NCI-H345 treated with DMSO at 0.1 percent for 48 hours (cell line): Measurements from ENCODE around the gene DNAJC4.

ENCODE experiments used
- DNase-seq: peaks from one replicate; lab custom pipeline; 2025; ENCODE audit not compliant: unreplicated experiment; lab: John Stamatoyannopoulos, UW

DNAJC4 gene

GRCh38 chr11:64229090-64229743, 1.1 kb upstream of the DNAJC4 start:
- DNase-seq, result no peak

GRCh38 chr11:64229744-64230170, 591 bp upstream of the DNAJC4 start:
- DNase-seq, result no peak

- DNase-seq, result no peak
Measured at GRCh38 chr11:64230985-64231365, 627 bp downstream of the DNAJC4 start.

GRCh38 chr11:64231546-64231945, 1.2 kb downstream of the DNAJC4 start:
- no peak for DNase-seq

- no peak for DNase-seq
Measured at GRCh38 chr11:64232182-64232966, 2.0 kb downstream of the DNAJC4 start.

GRCh38 chr11:64232967-64233315, 2.6 kb downstream of the DNAJC4 start:
- no peak for DNase-seq

- DNase-seq, result peak; percentile 30
Measured at GRCh38 chr11:64233913-64234586, 3.7 kb downstream of the DNAJC4 start, which contains the start of gene VEGFB. TSS of gene VEGFB (plus strand) at chr11:64234584. CDS start at chr11:64234834, 250 bp downstream.

GRCh38 chr11:64234647-64235379, 4.5 kb downstream of the DNAJC4 start:
- no peak for DNase-seq

- no peak for DNase-seq
Measured at GRCh38 chr11:64235437-64236161, 5.3 kb downstream of the DNAJC4 start.

- DNase-seq, result peak; percentile 66
Measured at GRCh38 chr11:64237484-64237951, 7.2 kb downstream of the DNAJC4 start.

GRCh38 chr11:64238076-64238475, 7.7 kb downstream of the DNAJC4 start:
- no peak for DNase-seq

GRCh38 chr11:64238999-64239398, 8.7 kb downstream of the DNAJC4 start:
- DNase-seq, result no peak

GRCh38 chr11:64239662-64240434, 9.5 kb downstream of the DNAJC4 start:
- DNase-seq, result no peak

GRCh38 chr11:64240435-64241240, 10.3 kb downstream of the DNAJC4 start, which contains the start of gene FKBP2:
TSS of gene FKBP2 (plus strand) at chr11:64241095. CDS start at chr11:64242388, 1,293 bp downstream.
- peak; percentile 93 for DNase-seq

- peak; percentile 91 for DNase-seq
Measured at GRCh38 chr11:64241241-64241490, 10.8 kb downstream of the DNAJC4 start.

GRCh38 chr11:64241491-64242374, 11.4 kb downstream of the DNAJC4 start:
- DNase-seq, result no peak

GRCh38 chr11:64243236-64243854, 13.0 kb downstream of the DNAJC4 start:
- DNase-seq, result no peak

GRCh38 chr11:64244107-64244506, 13.8 kb downstream of the DNAJC4 start:
- DNase-seq, result no peak
